IMR-90 (cell line): ENCODE measurements around the gene SKAP1. TPM values are rescaled to one million over a fixed set of nuclear protein-coding genes. Genes with fewer than 3 reads are reported as not detected.

Experiments used
- ATAC-seq: fragments of 200-7000 bp; cut with Tn5 transposase; 2 replicates; pipeline ENCODE4 v1.9.1; 2020; ENCODE audit warnings: low read depth, mild to moderate bottlenecking, moderate library complexity
- BruUV-seq: library from RNA; stranded (reverse); fragments of 400-500 nt; replicated peaks from 2 replicates; lab custom pipeline; 2021; lab: Mats Ljungman, UMichigan
- CTCF ChIA-PET: fragments of 300-600 bp; formaldehyde crosslinking; extraction: SDS; loops from one replicate; lab custom pipeline; 2021; ENCODE audit warnings: antibody characterized with exemption; lab: Yijun Ruan, JAX
- POLR2A ChIA-PET: fragments of 300-600 bp; sonication (Branson Sonifier 250); formaldehyde crosslinking; loops from one replicate; lab custom pipeline; 2022; ENCODE audit warnings: antibody characterized with exemption; ENCODE audit not compliant: unreplicated experiment; lab: Charles Lee
- DNase-seq: peaks from one replicate; pipeline ENCODE4 v3.0.0; 2013
- H2AFZ ChIP-seq: replicated peaks from 2 replicates; pipeline ENCODE3; 2013; ENCODE audit warnings: low read length, mild to moderate bottlenecking; ENCODE audit not compliant: poor library complexity
- H2AK5ac ChIP-seq: 2 replicates; pipeline ENCODE4 v1.6.1; 2013; ENCODE audit warnings: low read depth, low read length, inconsistent platforms
- H2AK9ac ChIP-seq: replicated peaks from 2 replicates; pipeline ENCODE3; 2013; ENCODE audit warnings: mild to moderate bottlenecking, low read depth, low read length, moderate library complexity; ENCODE audit not compliant: poor library complexity
- H2BK120ac ChIP-seq: 2 replicates; pipeline ENCODE4 v1.6.1; 2013; ENCODE audit warnings: low read depth, low read length, inconsistent platforms
- H2BK15ac ChIP-seq: 3 replicates; pipeline ENCODE4 v1.6.1; 2013; ENCODE audit warnings: low read depth, low read length, inconsistent platforms
- H2BK20ac ChIP-seq: 2 replicates; pipeline ENCODE4 v1.6.1; 2013; ENCODE audit warnings: low read depth, mild to moderate bottlenecking, inconsistent platforms, low read length, moderate library complexity
- H2BK5ac ChIP-seq: 2 replicates; pipeline ENCODE4 v1.6.1; 2013; ENCODE audit warnings: mild to moderate bottlenecking, low read depth, low read length, inconsistent platforms; ENCODE audit not compliant: poor library complexity, severe bottlenecking
- H3K14ac ChIP-seq: replicated peaks from 2 replicates; pipeline ENCODE4 v1.6.1; 2013; ENCODE audit warnings: low read depth, low read length, inconsistent platforms
- H3K18ac ChIP-seq: 2 replicates; pipeline ENCODE4 v1.6.1; 2013; ENCODE audit warnings: low read depth, low read length, control low read depth
- H3K23ac ChIP-seq: 2 replicates; pipeline ENCODE4 v1.6.1; 2013; ENCODE audit warnings: low read depth, low read length, inconsistent platforms
- H3K27ac ChIP-seq: 2 replicates; pipeline ENCODE4 v1.5.1; 2013; ENCODE audit warnings: mild to moderate bottlenecking, control low read depth, low read length; ENCODE audit not compliant: insufficient read depth
- H3K27me3 ChIP-seq: 2 replicates; pipeline ENCODE4 v1.6.1; 2013; ENCODE audit warnings: low read length; ENCODE audit not compliant: control insufficient read depth, insufficient read depth
- H3K36me3 ChIP-seq: 2 replicates; pipeline ENCODE4 v1.6.1; 2013; ENCODE audit warnings: low read length, mixed read lengths; ENCODE audit not compliant: control insufficient read depth, insufficient read depth
- H3K4ac ChIP-seq: 2 replicates; pipeline ENCODE4 v1.6.1; 2013; ENCODE audit warnings: low read depth, low read length, inconsistent platforms
- H3K4me1 ChIP-seq: 2 replicates; pipeline ENCODE4 v1.6.1; 2013; ENCODE audit warnings: low read length, mixed read lengths; ENCODE audit not compliant: control insufficient read depth, insufficient read depth
- H3K4me2 ChIP-seq: 2 replicates; pipeline ENCODE4 v1.6.1; 2013; ENCODE audit warnings: low read depth, mild to moderate bottlenecking, control low read depth, low read length, moderate library complexity
- H3K4me3 ChIP-seq: 2 replicates; pipeline ENCODE4 v1.5.1; 2013; ENCODE audit warnings: low read depth, mild to moderate bottlenecking, control low read depth, low read length, moderate library complexity; ENCODE audit not compliant: insufficient read depth
- H3K56ac ChIP-seq: 2 replicates; pipeline ENCODE4 v1.6.1; 2013; ENCODE audit warnings: low read length, inconsistent platforms; ENCODE audit not compliant: insufficient read depth; ENCODE audit errors: extremely low read depth
- H3K79me1 ChIP-seq, 2 experiments: 2 replicates each; pipeline ENCODE4 v1.6.1; 2013; ENCODE audit warnings: low read length in 2 of 2, inconsistent platforms in 1 of 2, low read depth in 1 of 2
- H3K9ac ChIP-seq: 2 replicates; pipeline ENCODE4 v1.6.1; 2013; ENCODE audit warnings: low read depth, low read length, control low read depth
- H3K9me1 ChIP-seq: 2 replicates; pipeline ENCODE4 v1.6.1; 2013; ENCODE audit warnings: low read length, inconsistent platforms; ENCODE audit not compliant: insufficient read depth
- H3K9me3 ChIP-seq: 2 replicates; pipeline ENCODE4 v1.6.1; 2013; ENCODE audit warnings: low read length; ENCODE audit not compliant: control insufficient read depth, insufficient read depth
- H4K20me1 ChIP-seq: 2 replicates; pipeline ENCODE4 v1.6.1; 2013; ENCODE audit warnings: low read length, inconsistent platforms; ENCODE audit not compliant: insufficient read depth
- H4K5ac ChIP-seq: 2 replicates; pipeline ENCODE4 v1.6.1; 2013; ENCODE audit warnings: mild to moderate bottlenecking, low read depth, low read length, control low read depth
- H4K8ac ChIP-seq, 2 experiments: 2 replicates each; pipeline ENCODE4 v1.6.1; 2013; ENCODE audit warnings: low read depth in 2 of 2, low read length in 2 of 2, control low read depth in 1 of 2, inconsistent platforms in 1 of 2
- H4K91ac ChIP-seq: 2 replicates; pipeline ENCODE4 v1.6.1; 2013; ENCODE audit warnings: low read depth, low read length, inconsistent platforms; ENCODE audit not compliant: insufficient read depth
- BHLHE40 ChIP-seq: fragments of 150-350 bp; IDR thresholded peaks from 2 replicates; pipeline ENCODE4 v1.6.1; 2016; ENCODE audit warnings: mild to moderate bottlenecking, low read depth, low read length
- CEBPB ChIP-seq: IDR thresholded peaks from 2 replicates; pipeline ENCODE4 v1.6.1; 2012; ENCODE audit warnings: low read depth, low read length, improper control_type of control experiment
- CHD1 ChIP-seq: IDR thresholded peaks from 2 replicates; pipeline ENCODE4 v1.6.1; 2012; ENCODE audit warnings: low read depth, low read length, improper control_type of control experiment
- CTCF ChIP-seq: conservative IDR thresholded peaks from 2 replicates; pipeline ENCODE4 v1.5.1; 2012; ENCODE audit warnings: mild to moderate bottlenecking, low read depth, low read length, improper control_type of control experiment
- ELK1 ChIP-seq: fragments of 150-350 bp; IDR thresholded peaks from 2 replicates; pipeline ENCODE4 v1.6.1; 2016; ENCODE audit warnings: low read depth, mild to moderate bottlenecking, low read length, moderate library complexity, borderline replicate concordance
- FOS ChIP-seq: fragments of 150-350 bp; IDR thresholded peaks from 2 replicates; pipeline ENCODE4 v1.6.1; 2016; ENCODE audit warnings: low read depth, low read length
- MAFK ChIP-seq: IDR thresholded peaks from 2 replicates; pipeline ENCODE4 v1.6.1; 2012; ENCODE audit warnings: low read depth, low read length, improper control_type of control experiment
- MAZ ChIP-seq: IDR thresholded peaks from 2 replicates; pipeline ENCODE4 v1.6.1; 2012; ENCODE audit warnings: low read depth, mild to moderate bottlenecking, low read length, improper control_type of control experiment, moderate library complexity, borderline replicate concordance
- MXI1 ChIP-seq: IDR thresholded peaks from 2 replicates; pipeline ENCODE4 v1.6.1; 2012; ENCODE audit warnings: low read depth, mild to moderate bottlenecking, low read length, moderate library complexity, borderline replicate concordance
- POLR2A ChIP-seq: IDR thresholded peaks from 2 replicates; pipeline ENCODE4 v1.6.1; 2012; ENCODE audit warnings: mild to moderate bottlenecking, low read depth, low read length
- RAD21 ChIP-seq: IDR thresholded peaks from 2 replicates; pipeline ENCODE4 v1.6.1; 2012; ENCODE audit warnings: low read length, improper control_type of control experiment
- RCOR1 ChIP-seq: IDR thresholded peaks from 2 replicates; pipeline ENCODE4 v1.6.1; 2012; ENCODE audit warnings: mild to moderate bottlenecking, low read length, improper control_type of control experiment; ENCODE audit not compliant: insufficient replicate concordance
- RFX5 ChIP-seq: IDR thresholded peaks from 2 replicates; pipeline ENCODE4 v1.8.0; 2012; ENCODE audit warnings: low read depth, mild to moderate bottlenecking, low read length, moderate library complexity
- SMC3 ChIP-seq: fragments of 150-350 bp; IDR thresholded peaks from 2 replicates; pipeline ENCODE4 v1.6.1; 2016; ENCODE audit warnings: low read depth, mild to moderate bottlenecking, antibody characterized with exemption, low read length, moderate library complexity
- USF2 ChIP-seq: fragments of 150-350 bp; IDR thresholded peaks from 2 replicates; pipeline ENCODE4 v1.6.1; 2017; ENCODE audit warnings: mild to moderate bottlenecking, antibody characterized with exemption, low read length, low read depth
- WGBS, 2 experiments: methylation state at CpG; one replicate each; pipeline versions ENCODE4 v1.1.5 to v1.1.7; 2013; ENCODE audit warnings: missing lambda C conversion rate in 2 of 2; ENCODE audit not compliant: insufficient read length in 1 of 2; ENCODE audit errors: extremely low coverage in 2 of 2; 5-methylcytosine and 5-hydroxymethylcytosine counted together
- dilution Hi-C: fragments of 300-500 bp; cut with HindIII; formaldehyde crosslinking; loops from one replicate; pipeline ENCODE4 v1.14.3; 2018; ENCODE audit warnings: low sequenced_read_pairs; ENCODE audit not compliant: unreplicated experiment
- in situ Hi-C: fragments of 300-500 bp; cut with MboI; formaldehyde crosslinking; loops from 3 replicates; pipeline ENCODE4 v1.14.3; 2019; ENCODE audit warnings: low sequenced_read_pairs, inconsistent platforms, mixed read lengths
- intact Hi-C: fragments of 100-400 bp; cut with micrococcal nuclease; formaldehyde crosslinking; loops from 2 replicates; pipeline ENCODE4 v1.10.0; 2022
- polyA plus RNA-seq, 3 experiments: library from polyadenylated mRNA; depleted of rRNA; stranded (reverse); fragments of >200 nt; gene quantifications; 2 replicates each; pipeline ENCODE4 v1.2.3, GENCODE V29; 2012; ENCODE audit warnings: low replicate concordance in 1 of 3
- total RNA-seq: library from RNA; depleted of rRNA; stranded (reverse); fragments of >200 nt; gene quantifications from 2 replicates; pipeline ENCODE4 v1.2.3, GENCODE V29; 2012

The SKAP1 gene
- total and polyA plus RNA-seq, 2 of the 4 experiments (the other 2 are of a cell fraction) = not detected

- Histone ChIP-seq H3K23ac (no peak overlapping the region), H3K9me1 (no peaks in the 10 kb centered on the region), H2AK5ac (no peak overlapping the region), H2BK5ac (no peak overlapping the region), H4K8ac (no peak overlapping the region), H4K5ac (no peak overlapping the region), H2BK20ac (no peak overlapping the region), H3K27ac (no peak overlapping the region), H2BK15ac (no peak overlapping the region), H3K4ac (no peak overlapping the region), H3K36me3 (no peaks in the 10 kb centered on the region), H3K56ac (no peak overlapping the region), H3K18ac (no peak overlapping the region), H4K91ac (no peak overlapping the region), H3K9ac (no peak overlapping the region), H3K14ac (no peak overlapping the region), H3K4me2 (no peak overlapping the region), H2BK120ac (no peak overlapping the region), H2AFZ (no peak overlapping the region), H4K20me1 (no peaks in the 10 kb centered on the region), H3K4me3 (no peak overlapping the region), H3K4me1 (no peaks in the 10 kb centered on the region), H3K79me1 (no peaks in the 10 kb centered on the region), H3K27me3 (peaks cover 42% of the 10 kb centered on the region), H3K9me3 (no peaks in the 10 kb centered on the region), H2AK9ac (no peak overlapping the region)
- intact Hi-C loops (no loop called here), dilution Hi-C loops (no loop called here), in situ Hi-C loops (no loop called here)
- DNase-seq (no peak), ATAC-seq (no peak)
- CTCF ChIA-PET = interaction anchor here (1.8 kb wide), 1 partner anchor 36 kb away, joined by 4 read pairs; no protein-coding TSS in a partner anchor
- POLR2A ChIA-PET = no interaction called here
- WGBS, 2 experiments = no CpG with 5 or more reads among the region's 6 CpGs
- no TSS peak for BruUV-seq
- TF ChIP-seq CTCF (no peak), CEBPB (no peak), MXI1 (no peak), FOS (no peak), RCOR1 (no peak), RFX5 (no peak), RAD21 (no peak), SMC3 (no peak), POLR2A (no peak), BHLHE40 (no peak), USF2 (no peak), MAFK (no peak), ELK1 (no peak), MAZ (no peak), CHD1 (no peak)
Measured at GRCh38 chr17:48225725-48226567, 204.1 kb downstream of the SKAP1 start.
